HEK293T (cell line): Measurements from ENCODE around the gene LLPH.

Experiments
- ARNT ChIP-seq: fragments of 450-650 bp; IDR thresholded peaks from 2 replicates; pipeline ENCODE4 v1.6.1; 2017; ENCODE audit warnings: mild to moderate bottlenecking
- ELF4 ChIP-seq: fragments of 450-650 bp; IDR thresholded peaks from 2 replicates; pipeline ENCODE4 v1.6.1; 2017; ENCODE audit warnings: antibody characterized with exemption
- FOXK2 ChIP-seq: fragments of 450-650 bp; IDR thresholded peaks from 2 replicates; pipeline ENCODE4 v1.6.1; 2016; ENCODE audit warnings: mild to moderate bottlenecking
- FOXM1 ChIP-seq: fragments of 450-650 bp; IDR thresholded peaks from 2 replicates; pipeline ENCODE4 v1.6.1; 2017; ENCODE audit warnings: mild to moderate bottlenecking, borderline replicate concordance
- L3MBTL2 ChIP-seq: fragments of 450-650 bp; conservative IDR thresholded peaks from 2 replicates; pipeline ENCODE4 v1.6.1; 2016; ENCODE audit warnings: mild to moderate bottlenecking
- LEF1 ChIP-seq: fragments of 450-650 bp; IDR thresholded peaks from 2 replicates; pipeline ENCODE4 v1.6.1; 2017; ENCODE audit warnings: mild to moderate bottlenecking, borderline replicate concordance
- NFRKB ChIP-seq: fragments of 450-650 bp; IDR thresholded peaks from 2 replicates; pipeline ENCODE4 v1.6.1; 2016; ENCODE audit warnings: mild to moderate bottlenecking, moderate library complexity
- PKNOX1 ChIP-seq: fragments of 450-650 bp; IDR thresholded peaks from 2 replicates; pipeline ENCODE4 v1.6.1; 2016
- SP1 ChIP-seq: fragments of 450-650 bp; IDR thresholded peaks from 2 replicates; pipeline ENCODE4 v1.6.1; 2017
- SUZ12 ChIP-seq: fragments of 450-650 bp; IDR thresholded peaks from 2 replicates; pipeline ENCODE4 v1.6.1; 2016; ENCODE audit warnings: mild to moderate bottlenecking
- TARDBP ChIP-seq: fragments of 450-650 bp; IDR thresholded peaks from 2 replicates; pipeline ENCODE4 v1.6.1; 2016

GRCh38 chr12:66082744-66083143 lies 47.8 kb downstream of the LLPH start:
- TF ChIP-seq TARDBP (no peak), SUZ12 (no peak), FOXK2 (no peak), FOXM1 (no peak), SP1 (no peak), NFRKB (no peak), PKNOX1 (no peak), LEF1 (no peak), ELF4 (no peak), ARNT (no peak), L3MBTL2 (no peak)
